SH-SY5Y (cell line): ENCODE results near the gene DACH1.
A peak's percentile ranks its signal among the peaks of the same experiment; 100 is the strongest.

ENCODE experiments used
- GATA2 ChIP-seq: IDR thresholded peaks from 2 replicates; pipeline ENCODE4 v1.6.1; 2011; ENCODE audit warnings: mild to moderate bottlenecking, low read depth, low read length
- GATA3 ChIP-seq: IDR thresholded peaks from 2 replicates; pipeline ENCODE4 v1.6.1; 2011; ENCODE audit warnings: low read depth, mild to moderate bottlenecking, low read length, moderate library complexity

Gene DACH1

GRCh38 chr13:71602344-71602743 lies 264.7 kb downstream of the DACH1 start:
- TF ChIP-seq GATA2 = peak; percentile 44; the same call in 1 of the 2 replicates
- TF ChIP-seq GATA3 = peak; percentile 68

- TF ChIP-seq GATA3 (no peak), GATA2 (no peak)
Measured at GRCh38 chr13:71597150-71597549, 269.9 kb downstream of the DACH1 start.

GRCh38 chr13:71596116-71596515 lies 270.9 kb downstream of the DACH1 start:
- TF ChIP-seq GATA2 = no peak
- TF ChIP-seq GATA3 = no peak

GRCh38 chr13:71593566-71593965 lies 273.4 kb downstream of the DACH1 start:
- TF ChIP-seq GATA3 (no peak), GATA2 (no peak)

GRCh38 chr13:71591374-71591773 lies 275.6 kb downstream of the DACH1 start:
- no peak for TF ChIP-seq GATA2
- TF ChIP-seq GATA3 = no peak

- TF ChIP-seq GATA2 = no peak
- no peak for TF ChIP-seq GATA3
Measured at GRCh38 chr13:71590654-71591148, 276.3 kb downstream of the DACH1 start.

GRCh38 chr13:71589032-71589431 lies 278.0 kb downstream of the DACH1 start:
- TF ChIP-seq GATA3 = no peak
- no peak for TF ChIP-seq GATA2

- TF ChIP-seq GATA3 = no peak
- TF ChIP-seq GATA2 = no peak
Measured at GRCh38 chr13:71587817-71588216, 279.2 kb downstream of the DACH1 start.

- TF ChIP-seq GATA3 (no peak), GATA2 (no peak)
Measured at GRCh38 chr13:71587193-71587592, 279.8 kb downstream of the DACH1 start.

- TF ChIP-seq GATA3 = no peak
- TF ChIP-seq GATA2 = no peak
Measured at GRCh38 chr13:71583581-71583980, 283.4 kb downstream of the DACH1 start.

GRCh38 chr13:71580614-71581013 lies 286.4 kb downstream of the DACH1 start:
- peak; percentile 72 for TF ChIP-seq GATA3
- peak; percentile 75 for TF ChIP-seq GATA2

GRCh38 chr13:71578048-71578447 lies 289.0 kb downstream of the DACH1 start:
- TF ChIP-seq GATA2 (no peak), GATA3 (no peak)

GRCh38 chr13:71577127-71577526 lies 289.9 kb downstream of the DACH1 start:
- TF ChIP-seq GATA2 = no peak
- no peak for TF ChIP-seq GATA3

GRCh38 chr13:71576571-71576970 lies 290.4 kb downstream of the DACH1 start:
- TF ChIP-seq GATA2 (no peak), GATA3 (no peak)

GRCh38 chr13:71546881-71547280 lies 320.1 kb downstream of the DACH1 start:
- no peak for TF ChIP-seq GATA3
- TF ChIP-seq GATA2 = no peak

GRCh38 chr13:71540098-71540497 lies 326.9 kb downstream of the DACH1 start:
- TF ChIP-seq GATA2 (no peak), GATA3 (peak; percentile 58; the same call in 1 of the 2 replicates)

GRCh38 chr13:71536201-71536600 lies 330.8 kb downstream of the DACH1 start:
- no peak for TF ChIP-seq GATA3
- no peak for TF ChIP-seq GATA2
